Hepatocyte (in vitro differentiated cells): Measurements from ENCODE around the gene DGCR2. TPM values are rescaled to one million over a fixed set of nuclear protein-coding genes. Genes with fewer than 3 reads are reported as not detected.
A peak's percentile ranks its signal among the peaks of the same experiment; 100 is the strongest.

Experiments
- DNase-seq: peaks from one replicate; pipeline ENCODE4 v3.0.0-alpha.2; 2016; ENCODE audit warnings: low spot score
- H2AFZ ChIP-seq: fragments of 200-600 bp; sonication (generic); 2 replicates; pipeline ENCODE4 v1.6.0; 2016; ENCODE audit warnings: antibody characterized with exemption, mild to moderate bottlenecking
- H3K27ac ChIP-seq: fragments of 200-600 bp; sonication (generic); 2 replicates; pipeline ENCODE4 v1.5.1; 2016; ENCODE audit warnings: mild to moderate bottlenecking
- H3K27me3 ChIP-seq: fragments of 200-600 bp; sonication (generic); 2 replicates; pipeline ENCODE4 v1.6.1; 2016
- H3K36me3 ChIP-seq: fragments of 200-600 bp; sonication (generic); replicated peaks from 2 replicates; pipeline ENCODE4 v1.5.1; 2016; ENCODE audit warnings: low read depth; ENCODE audit not compliant: insufficient read depth
- H3K4me1 ChIP-seq: fragments of 200-600 bp; sonication (generic); 2 replicates; pipeline ENCODE4 v1.5.1; 2016; ENCODE audit warnings: mild to moderate bottlenecking, moderate library complexity; ENCODE audit not compliant: insufficient read depth
- H3K4me2 ChIP-seq: fragments of 200-600 bp; sonication (generic); 2 replicates; pipeline ENCODE4 v1.6.0; 2016
- H3K4me3 ChIP-seq: fragments of 200-600 bp; sonication (generic); 2 replicates; pipeline ENCODE4 v1.5.1; 2016; ENCODE audit warnings: mild to moderate bottlenecking
- H3K79me2 ChIP-seq: fragments of 200-600 bp; sonication (generic); 2 replicates; pipeline ENCODE4 v1.6.0; 2017; ENCODE audit warnings: mild to moderate bottlenecking
- H3K9me2 ChIP-seq: fragments of 200-600 bp; sonication (generic); replicated peaks from 2 replicates; pipeline ENCODE4 v1.6.0; 2017; ENCODE audit warnings: mild to moderate bottlenecking; ENCODE audit not compliant: insufficient read depth
- H3K9me3 ChIP-seq: fragments of 200-600 bp; sonication (generic); 2 replicates; pipeline ENCODE4 v1.5.1; 2016; ENCODE audit warnings: low read depth, mild to moderate bottlenecking
- H4K20me1 ChIP-seq: fragments of 200-600 bp; sonication (generic); 2 replicates; pipeline ENCODE4 v1.6.0; 2016; ENCODE audit warnings: mild to moderate bottlenecking; ENCODE audit not compliant: insufficient read depth, poor library complexity, severe bottlenecking
- EZH2 ChIP-seq: fragments of 200-600 bp; sonication (generic); IDR thresholded peaks from 2 replicates; pipeline ENCODE4 v1.6.1; 2016; ENCODE audit warnings: antibody characterized with exemption, mild to moderate bottlenecking, borderline replicate concordance
- EZH2phosphoT487 ChIP-seq: fragments of 200-600 bp; sonication (generic); IDR thresholded peaks from one replicate; pipeline ENCODE4 v1.6.1; 2018; ENCODE audit warnings: antibody characterized with exemption, mild to moderate bottlenecking, low read depth, moderate library complexity; ENCODE audit not compliant: unreplicated experiment, severe bottlenecking
- whole genome bisulfite sequencing: methylation state at CpG from one replicate; pipeline ENCODE4 v1.1.6; 2016; ENCODE audit warnings: low lambda C conversion rate; ENCODE audit errors: missing lambda C conversion rate; 5-methylcytosine and 5-hydroxymethylcytosine counted together
- polyA plus RNA-seq: library from polyadenylated mRNA; unstranded; fragments of >200 nt; fragmentation: Nextera tagmentation; extraction: Ambion mirVana; gene quantifications from 2 replicates; pipeline ENCODE4 v1.2.1, GENCODE V29; 2016
- total RNA-seq: library from RNA; depleted of rRNA; stranded (reverse); fragments of >200 nt; gene quantifications from 2 replicates; pipeline ENCODE4 v1.2.3, GENCODE V29; 2014
- TF ChIP-seq, protein P1 (sequence below): fragments of 200-600 bp; sonication (generic); IDR thresholded peaks from 2 replicates; pipeline ENCODE4 v1.5.1; 2016; ENCODE audit warnings: antibody characterized with exemption, mild to moderate bottlenecking; ENCODE audit not compliant: poor library complexity

DGCR2 gene
- total and polyA plus RNA-seq, 2 experiments from 2014 or later, result 61.5 to 67.2 TPM

DNA sequence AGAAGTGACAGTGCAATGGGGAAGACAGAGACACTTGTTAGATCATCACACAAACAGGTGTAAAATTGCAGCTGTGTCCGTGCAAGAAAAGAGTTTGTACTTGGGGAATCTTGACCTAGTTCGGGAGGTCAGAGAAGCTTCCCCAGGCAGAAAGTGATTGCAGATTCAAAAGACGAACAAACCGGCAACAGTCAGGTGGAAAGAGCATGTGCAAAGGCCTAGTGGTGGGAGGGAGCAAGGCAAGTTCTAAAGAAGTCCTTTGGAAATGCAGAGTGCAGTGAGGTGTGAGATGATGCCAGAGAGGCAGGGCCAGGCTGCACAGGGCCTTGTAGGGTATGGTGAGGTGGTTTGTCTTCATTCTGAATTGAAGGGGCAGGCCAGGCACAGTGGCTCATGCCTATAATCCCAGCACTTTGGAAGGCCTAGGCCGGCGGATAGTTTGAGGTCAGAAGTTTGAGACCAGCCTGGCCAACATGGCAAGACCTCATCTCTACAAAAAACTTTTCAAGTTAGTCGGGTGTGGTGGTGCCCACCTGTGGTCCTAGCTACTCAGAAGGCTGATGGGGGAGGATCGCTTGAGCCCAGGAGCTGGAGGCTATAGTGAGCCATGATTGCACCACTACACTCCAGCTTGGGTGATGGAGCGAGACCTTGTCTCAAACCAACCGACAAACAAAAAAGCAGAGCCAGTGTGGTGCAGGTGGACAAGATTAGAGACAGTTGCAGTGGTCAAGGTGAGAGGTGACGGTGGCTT is 24.2 kb upstream of the DGCR2 start:
- H3K9me2 ChIP-seq, result no peaks in the 10 kb centered on the region
- no peak for DNase-seq
- no peak for TF ChIP-seq EZH2phosphoT487
- TF ChIP-seq EZH2, result no peak
- TF ChIP-seq, protein P1, sequence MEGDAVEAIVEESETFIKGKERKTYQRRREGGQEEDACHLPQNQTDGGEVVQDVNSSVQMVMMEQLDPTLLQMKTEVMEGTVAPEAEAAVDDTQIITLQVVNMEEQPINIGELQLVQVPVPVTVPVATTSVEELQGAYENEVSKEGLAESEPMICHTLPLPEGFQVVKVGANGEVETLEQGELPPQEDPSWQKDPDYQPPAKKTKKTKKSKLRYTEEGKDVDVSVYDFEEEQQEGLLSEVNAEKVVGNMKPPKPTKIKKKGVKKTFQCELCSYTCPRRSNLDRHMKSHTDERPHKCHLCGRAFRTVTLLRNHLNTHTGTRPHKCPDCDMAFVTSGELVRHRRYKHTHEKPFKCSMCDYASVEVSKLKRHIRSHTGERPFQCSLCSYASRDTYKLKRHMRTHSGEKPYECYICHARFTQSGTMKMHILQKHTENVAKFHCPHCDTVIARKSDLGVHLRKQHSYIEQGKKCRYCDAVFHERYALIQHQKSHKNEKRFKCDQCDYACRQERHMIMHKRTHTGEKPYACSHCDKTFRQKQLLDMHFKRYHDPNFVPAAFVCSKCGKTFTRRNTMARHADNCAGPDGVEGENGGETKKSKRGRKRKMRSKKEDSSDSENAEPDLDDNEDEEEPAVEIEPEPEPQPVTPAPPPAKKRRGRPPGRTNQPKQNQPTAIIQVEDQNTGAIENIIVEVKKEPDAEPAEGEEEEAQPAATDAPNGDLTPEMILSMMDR, result no peak
- H3K4me1 ChIP-seq, result no peaks in the 10 kb centered on the region
- no peaks in the 10 kb centered on the region for H4K20me1 ChIP-seq
- no peak overlapping the region for H2AFZ ChIP-seq
- no peak overlapping the region for H3K4me2 ChIP-seq
- no peak overlapping the region for H3K4me3 ChIP-seq
- WGBS, result 79% methylated on average over 11 of the region's 11 CpGs
- H3K9me3 ChIP-seq, result no peaks in the 10 kb centered on the region
- no peak overlapping the region for H3K27ac ChIP-seq
- peaks cover 46% of the 10 kb centered on the region for H3K27me3 ChIP-seq
- peaks cover 12% of the 10 kb centered on the region for H3K79me2 ChIP-seq
- H3K36me3 ChIP-seq, result no peaks in the 10 kb centered on the region

DNA sequence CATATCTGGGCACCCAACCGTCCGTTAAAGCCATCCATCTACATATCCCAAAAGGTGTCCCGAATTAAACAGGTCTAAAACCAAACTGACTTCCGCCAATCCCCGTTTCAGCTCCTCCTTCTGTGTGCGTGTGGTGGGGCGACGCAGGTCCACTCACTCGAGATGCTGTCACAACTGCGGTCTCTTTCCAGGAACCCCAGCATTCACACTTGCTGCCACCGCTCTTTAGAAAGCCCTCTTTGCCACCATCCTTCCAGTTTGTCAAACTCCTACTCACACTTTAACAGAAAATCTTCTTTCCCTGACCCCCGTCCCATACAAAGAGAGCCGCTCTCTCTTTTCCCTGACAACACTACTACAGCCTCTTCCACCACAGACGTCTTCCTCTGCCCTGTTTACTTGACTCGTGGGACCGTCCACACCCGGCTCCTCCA is 21.8 kb upstream of the DGCR2 start:
- H3K9me2 ChIP-seq, result no peaks in the 10 kb centered on the region
- peak overlapping the region; percentile 85 for H3K4me2 ChIP-seq
- H2AFZ ChIP-seq, result peak overlapping the region; percentile 52
- no peaks in the 10 kb centered on the region for H3K9me3 ChIP-seq
- no peak for DNase-seq
- peaks cover 29% of the 10 kb centered on the region for H3K27me3 ChIP-seq
- peak overlapping the region; percentile 51 for H3K27ac ChIP-seq
- TF ChIP-seq, protein P1, result no peak
- TF ChIP-seq EZH2phosphoT487 (no peak), EZH2 (no peak)
- H4K20me1 ChIP-seq, result no peaks in the 10 kb centered on the region
- 10% methylated on average over 17 of the region's 17 CpGs for WGBS
- peaks cover 12% of the 10 kb centered on the region for H3K79me2 ChIP-seq
- no peaks in the 10 kb centered on the region for H3K4me1 ChIP-seq
- H3K36me3 ChIP-seq, result no peaks in the 10 kb centered on the region
- H3K4me3 ChIP-seq, result peak overlapping the region; percentile 57

DNA sequence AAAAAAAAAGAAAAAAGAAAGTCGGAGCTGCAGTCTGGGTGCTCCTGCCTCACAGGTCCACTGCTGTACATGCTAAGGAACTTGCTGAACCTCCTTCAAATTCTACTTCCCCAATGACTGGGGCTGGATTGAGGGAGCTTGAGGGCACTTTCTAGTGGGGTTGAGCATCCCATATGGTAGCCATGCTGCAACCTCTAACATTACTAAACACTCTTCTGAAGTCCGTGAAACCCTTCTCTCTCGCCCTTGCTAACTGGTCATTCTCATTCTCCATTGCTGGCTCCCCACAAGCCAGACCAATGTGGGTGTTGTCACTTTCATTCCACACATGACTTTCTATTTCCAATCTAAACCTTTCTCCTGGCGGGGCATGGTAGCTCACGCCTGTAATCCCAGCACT is 21.0 kb upstream of the DGCR2 start:
- no peak overlapping the region for H2AFZ ChIP-seq
- peak overlapping the region; percentile 85 for H3K4me2 ChIP-seq
- H3K4me3 ChIP-seq, result no peak overlapping the region
- H3K9me3 ChIP-seq, result no peaks in the 10 kb centered on the region
- H3K9me2 ChIP-seq, result no peaks in the 10 kb centered on the region
- H3K36me3 ChIP-seq, result no peaks in the 10 kb centered on the region
- TF ChIP-seq, protein P1, result no peak
- TF ChIP-seq EZH2phosphoT487 (no peak), EZH2 (no peak)
- no peaks in the 10 kb centered on the region for H3K4me1 ChIP-seq
- H3K27me3 ChIP-seq, result peaks cover 22% of the 10 kb centered on the region
- no peak overlapping the region for H3K27ac ChIP-seq
- H4K20me1 ChIP-seq, result no peaks in the 10 kb centered on the region
- WGBS, result 96% methylated on average over 5 of the region's 5 CpGs
- peaks cover 12% of the 10 kb centered on the region for H3K79me2 ChIP-seq
- DNase-seq, result no peak
